ENCODE measurements around the gene ITPRID1.

Gene ITPRID1

DNA sequence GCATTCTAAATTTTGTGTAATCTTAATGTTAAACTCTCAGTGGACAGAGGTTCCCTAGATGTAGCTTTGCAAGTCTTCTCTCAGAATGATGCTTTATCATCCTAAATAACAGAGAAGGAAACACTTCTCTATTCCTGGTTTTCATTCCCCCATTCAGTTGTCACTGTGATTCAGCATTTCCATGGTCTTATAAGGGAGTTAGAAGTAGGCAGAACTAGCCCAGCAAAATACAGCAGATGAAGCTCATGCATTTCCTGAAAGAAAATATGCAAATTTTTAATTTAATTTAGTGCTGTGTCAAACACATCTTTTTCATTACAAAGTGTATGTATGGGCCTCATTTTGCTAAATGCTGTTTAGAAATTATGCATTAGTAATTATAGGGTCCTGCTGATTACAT lies 70.1 kb downstream of the ITPRID1 start:
- TF ChIP-seq, protein P1, sequence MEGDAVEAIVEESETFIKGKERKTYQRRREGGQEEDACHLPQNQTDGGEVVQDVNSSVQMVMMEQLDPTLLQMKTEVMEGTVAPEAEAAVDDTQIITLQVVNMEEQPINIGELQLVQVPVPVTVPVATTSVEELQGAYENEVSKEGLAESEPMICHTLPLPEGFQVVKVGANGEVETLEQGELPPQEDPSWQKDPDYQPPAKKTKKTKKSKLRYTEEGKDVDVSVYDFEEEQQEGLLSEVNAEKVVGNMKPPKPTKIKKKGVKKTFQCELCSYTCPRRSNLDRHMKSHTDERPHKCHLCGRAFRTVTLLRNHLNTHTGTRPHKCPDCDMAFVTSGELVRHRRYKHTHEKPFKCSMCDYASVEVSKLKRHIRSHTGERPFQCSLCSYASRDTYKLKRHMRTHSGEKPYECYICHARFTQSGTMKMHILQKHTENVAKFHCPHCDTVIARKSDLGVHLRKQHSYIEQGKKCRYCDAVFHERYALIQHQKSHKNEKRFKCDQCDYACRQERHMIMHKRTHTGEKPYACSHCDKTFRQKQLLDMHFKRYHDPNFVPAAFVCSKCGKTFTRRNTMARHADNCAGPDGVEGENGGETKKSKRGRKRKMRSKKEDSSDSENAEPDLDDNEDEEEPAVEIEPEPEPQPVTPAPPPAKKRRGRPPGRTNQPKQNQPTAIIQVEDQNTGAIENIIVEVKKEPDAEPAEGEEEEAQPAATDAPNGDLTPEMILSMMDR (conservative IDR thresholded peaks at IDR 0.05; ENCODE audit: low read depth): no peak
- H3K27ac ChIP-seq: no peak overlapping the region
- DNase-seq (ENCODE audit: low spot score): no peak
- ChIA-PET POLR2A (ENCODE audit: low non-redundant PET) (no interaction called here), CTCF (no interaction called here)

DNA sequence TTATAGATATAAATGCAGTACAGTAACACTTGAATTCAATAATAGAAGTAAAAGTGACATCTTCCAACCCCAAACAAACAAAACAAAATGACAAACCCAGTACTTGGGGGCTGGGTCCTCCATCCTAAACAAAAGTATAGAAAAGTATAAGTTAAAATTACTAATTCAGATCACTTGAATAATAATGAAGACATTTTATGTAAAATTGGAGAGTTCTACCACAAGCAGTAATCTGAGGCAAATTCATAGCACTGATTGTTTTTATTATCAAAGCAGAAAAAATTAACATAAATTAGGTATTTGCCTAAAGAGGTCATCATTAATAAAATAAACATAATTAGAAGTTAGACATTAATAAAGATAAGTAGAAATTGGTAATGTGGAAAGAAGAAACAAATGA lies 81.5 kb downstream of the ITPRID1 start:
- ChIA-PET CTCF (interaction anchor here (0.6 kb wide), 1 partner anchor 623 kb away, joined by 3 read pairs; no protein-coding TSS in a partner anchor), POLR2A (ENCODE audit: low non-redundant PET) (no interaction called here)
- TF ChIP-seq, protein P1 (conservative IDR thresholded peaks at IDR 0.05; ENCODE audit: low read depth): no peak
- no peak overlapping the region for H3K27ac ChIP-seq
- DNase-seq (ENCODE audit: low spot score): no peak

DNA sequence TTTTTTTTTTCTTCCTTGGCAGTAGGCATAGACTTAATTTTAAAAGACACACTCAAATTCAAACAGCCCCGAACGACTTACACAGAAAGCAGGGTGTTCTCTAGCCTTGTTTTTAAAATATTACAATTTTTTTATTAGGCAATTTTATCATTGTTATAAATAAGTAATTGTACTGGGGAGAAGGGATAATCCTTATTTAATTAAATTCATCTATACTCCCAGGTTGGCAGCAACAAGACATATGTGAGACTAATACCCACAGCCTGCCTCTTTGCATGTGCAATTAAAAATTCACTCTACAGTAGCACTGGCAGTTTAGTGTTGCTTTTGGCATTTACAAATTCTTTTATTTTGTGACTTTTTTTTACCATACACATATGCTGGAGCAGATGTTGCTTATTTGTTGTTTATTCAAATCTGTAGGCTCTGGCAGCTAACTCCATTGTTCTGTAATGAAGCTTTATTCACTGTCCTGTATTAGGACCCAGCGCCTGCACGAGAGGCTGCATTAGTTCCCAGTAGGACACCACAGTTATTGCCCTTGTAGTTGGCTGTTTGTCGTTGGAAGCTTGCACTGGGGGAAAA lies 88.2 kb downstream of the ITPRID1 start:
- no peak overlapping the region for H3K27ac ChIP-seq
- ChIA-PET POLR2A (ENCODE audit: low non-redundant PET) (no interaction called here), CTCF (no interaction called here)
- TF ChIP-seq, protein P1 (conservative IDR thresholded peaks at IDR 0.05; ENCODE audit: low read depth): no peak
- no peak for DNase-seq (ENCODE audit: low spot score)

DNA sequence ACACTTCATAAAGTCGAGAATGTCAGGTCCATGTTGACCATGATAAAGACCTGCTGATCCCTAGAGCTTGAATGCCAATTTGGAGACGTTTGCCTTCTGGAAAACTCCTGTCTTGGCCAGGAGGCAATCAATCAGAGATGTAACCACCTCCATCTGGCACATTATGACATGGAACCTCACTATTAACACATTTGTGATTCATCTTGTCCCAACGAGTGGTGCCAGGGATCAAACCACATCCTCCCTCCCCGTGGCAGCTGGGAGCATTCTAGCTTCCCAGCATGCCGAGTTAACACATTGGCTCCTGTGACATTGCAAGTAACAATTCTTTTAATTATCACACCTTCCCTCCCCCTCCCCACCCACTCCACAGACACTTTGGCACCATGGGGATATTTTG lies 89.2 kb downstream of the ITPRID1 start:
- no peak for DNase-seq (ENCODE audit: low spot score)
- no peak overlapping the region for H3K27ac ChIP-seq
- CTCF ChIA-PET: no interaction called here

DNA sequence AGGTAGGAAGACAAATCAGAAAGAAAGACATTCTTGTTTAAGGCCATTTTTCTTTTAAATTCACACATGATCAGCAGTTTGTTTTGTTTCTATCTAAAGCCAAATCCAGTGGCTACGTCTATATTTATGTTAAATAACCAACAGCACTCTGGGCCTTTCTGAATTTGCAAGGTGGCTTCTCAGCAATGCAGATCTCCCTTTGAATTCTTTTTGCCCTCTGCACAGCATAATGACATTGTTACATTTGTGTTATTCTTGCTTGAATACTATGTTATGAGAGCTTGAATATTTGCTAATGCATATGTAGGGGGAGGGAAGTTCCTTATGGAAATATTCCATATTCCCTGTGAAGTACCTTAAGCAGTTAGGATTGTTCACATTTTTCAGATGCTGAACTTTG lies 99.7 kb downstream of the ITPRID1 start:
- ChIA-PET POLR2A (ENCODE audit: low non-redundant PET) (no interaction called here), CTCF (no interaction called here)
- no peak for DNase-seq (ENCODE audit: low spot score)
- TF ChIP-seq, protein P1 (conservative IDR thresholded peaks at IDR 0.05; ENCODE audit: low read depth): no peak
- H3K27ac ChIP-seq: no peak overlapping the region

More for the DNA sequence above, 89.2 kb downstream of the ITPRID1 start:
- TF ChIP-seq, protein P1 (conservative IDR thresholded peaks at IDR 0.05; ENCODE audit: low read depth): no peak
- POLR2A ChIA-PET (ENCODE audit: low non-redundant PET): no interaction called here

DNA sequence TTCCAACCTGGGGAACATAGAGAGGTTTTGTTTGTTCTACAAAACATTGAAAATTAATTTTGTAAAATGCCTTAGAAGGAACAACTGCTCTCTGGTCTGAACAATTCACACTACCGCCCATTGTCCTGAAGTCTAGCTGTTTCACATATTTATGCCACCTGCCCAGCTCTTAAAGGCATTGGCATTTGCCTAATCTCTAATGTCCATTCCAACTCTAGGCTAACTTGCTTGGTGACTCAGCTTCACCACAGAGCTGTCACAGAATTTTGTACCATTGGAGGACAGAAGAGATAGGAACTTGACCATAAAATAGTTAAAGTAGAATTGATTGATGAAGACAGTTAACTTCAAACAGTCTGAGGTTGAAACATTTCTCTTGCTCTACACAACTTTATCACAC lies 119.6 kb downstream of the ITPRID1 start:
- no peak for DNase-seq (ENCODE audit: low spot score)
- ChIA-PET POLR2A (ENCODE audit: low non-redundant PET) (no interaction called here), CTCF (interaction anchor here (0.6 to 2.3 kb wide), 7 partner anchors 103 to 499 kb away, joined by 3 to 14 read pairs (median 5); no protein-coding TSS in a partner anchor)
- TF ChIP-seq, protein P1 (conservative IDR thresholded peaks at IDR 0.05; ENCODE audit: low read depth): no peak
- H3K27ac ChIP-seq: no peak overlapping the region
